Kidney (tissue), 14 donors: ENCODE data around the gene NRG3. TPM values are rescaled to one million over a fixed set of nuclear protein-coding genes. Genes with fewer than 3 reads are reported as not detected.

ENCODE experiments used
- DNase-seq, 5 donors: peaks; one replicate each; pipeline ENCODE4 v3.0.0-alpha.2; 2013 to 2020
- FAIRE-seq: peaks from 2 replicates; lab custom pipeline; 2012; peaks lifted over from hg19 to GRCh38; lab: Jason Lieb, UNC
- H3K27ac ChIP-seq, 2 donors: one replicate each; pipeline ENCODE4 v1.7.0; 2013; ENCODE audit warnings: low read depth in 2 of 2, low read length in 2 of 2, inconsistent platforms in 1 of 2
- H3K27me3 ChIP-seq: one replicate; pipeline ENCODE4 v1.7.1; 2013; ENCODE audit warnings: low read length, inconsistent platforms; ENCODE audit not compliant: control insufficient read depth, insufficient read depth
- H3K36me3 ChIP-seq, 3 donors: one replicate each; pipeline versions ENCODE4 v1.7.0 to v1.7.1; 2013; ENCODE audit warnings: low read length in 3 of 3, control low read depth in 1 of 3, inconsistent platforms in 1 of 3; ENCODE audit not compliant: insufficient read depth in 3 of 3, control insufficient read depth in 2 of 3
- H3K4me1 ChIP-seq, 3 donors: one replicate each; pipeline versions ENCODE4 v1.7.0 to v1.7.1; 2013; ENCODE audit warnings: low read length in 3 of 3, inconsistent platforms in 1 of 3, low read depth in 1 of 3; ENCODE audit not compliant: control insufficient read depth in 2 of 3, insufficient read depth in 2 of 3
- H3K4me3 ChIP-seq, 3 donors: one replicate each; pipeline versions ENCODE4 v1.7.0 to v1.8.1; 2013; ENCODE audit warnings: low read length in 3 of 3, control low read depth in 1 of 3, inconsistent platforms in 1 of 3
- H3K9ac ChIP-seq, 3 donors: one replicate each; pipeline versions ENCODE4 v1.7.0 to v1.7.1; 2013; ENCODE audit warnings: low read length in 3 of 3, control low read depth in 1 of 3, inconsistent platforms in 1 of 3
- H3K9me3 ChIP-seq, 3 donors: one replicate each; pipeline versions ENCODE4 v1.7.0 to v1.7.1; 2013; ENCODE audit warnings: low read length in 3 of 3, control low read depth in 1 of 3, inconsistent platforms in 1 of 3; ENCODE audit not compliant: control insufficient read depth in 2 of 3, insufficient read depth in 1 of 3
- CTCF ChIP-seq: IDR thresholded peaks from 3 replicates; pipeline ENCODE4 v1.5.1; 2012; ENCODE audit warnings: mild to moderate bottlenecking, moderate library complexity, borderline replicate concordance; ENCODE audit not compliant: insufficient read depth; ENCODE audit errors: extremely low read depth
- intact Hi-C: fragments of 100-400 bp; cut with DNase I; formaldehyde crosslinking; loops from one replicate; pipeline ENCODE4 v1.11.1; 2022
- polyA plus RNA-seq: library from polyadenylated mRNA; stranded (reverse); fragments of 350-450 nt; fragmentation: Illumina TruSeq; extraction: RNeasy Lipid Tissue Mini Kit (QIAGEN cat#74804); gene quantifications from one replicate; pipeline ENCODE4 v1.2.3, GENCODE V29; 2014; ENCODE audit warnings: low read depth, low replicate concordance; ENCODE audit not compliant: insufficient read depth
- total RNA-seq: library from RNA; stranded (reverse); fragmentation: NEBNext Ultra II Directional; extraction: Animal tissue kit (Norgen Biotek cat#: 25700); gene quantifications from one replicate; pipeline ENCODE4 v1.2.1, GENCODE V29; 2021
- donor health status: control.
- donor health status: control.
- donor health status: control.
- donor health status: control.
- donor health status: control.
- donor health status: DM: yes; HTN: yes; CAD: no.
- donor health status: Normal renal cell carcinoma (clear cell type).

The NRG3 gene
- total and polyA plus RNA-seq, 2 donors from 2014 or later = 0.62 to 5.4 TPM

GRCh38 chr10:81943583-81943982 is 68.6 kb downstream of the NRG3 start:
- Histone ChIP-seq H3K36me3 (no peaks in the 10 kb centered on the region), H3K9ac (no peak overlapping the region), H3K4me1 (no peaks in the 10 kb centered on the region), H3K27ac (no peak overlapping the region), H3K27me3 (no peaks in the 10 kb centered on the region), H3K4me3 (no peak overlapping the region), H3K9me3 (no peaks in the 10 kb centered on the region)
- no peak for FAIRE-seq
- intact Hi-C loops = no loop called here
- no peak for DNase-seq
- no peak for TF ChIP-seq CTCF

- Histone ChIP-seq H3K4me1 (no peaks in the 10 kb centered on the region), H3K36me3 (no peaks in the 10 kb centered on the region), H3K9ac (no peak overlapping the region), H3K4me3 (no peak overlapping the region), H3K9me3 (no peaks in the 10 kb centered on the region), H3K27ac (no peak overlapping the region), H3K27me3 (no peaks in the 10 kb centered on the region)
- DNase-seq = no peak
- intact Hi-C loops = no loop called here
- FAIRE-seq = no peak
- TF ChIP-seq CTCF = no peak
These were observed 69.6 kb downstream of the NRG3 start for GRCh38 chr10:81944609-81945008.

GRCh38 chr10:81949283-81949682 is 74.3 kb downstream of the NRG3 start:
- no peak for TF ChIP-seq CTCF
- no peak for FAIRE-seq
- no peaks in the 10 kb centered on the region for H3K4me1 ChIP-seq
- no peak for DNase-seq
- no peak overlapping the region for H3K27ac ChIP-seq
- no peak overlapping the region for H3K4me3 ChIP-seq
- no peak overlapping the region for H3K9ac ChIP-seq
- no peaks in the 10 kb centered on the region for H3K27me3 ChIP-seq
- intact Hi-C loops = no loop called here
- H3K9me3 ChIP-seq = no peaks in the 10 kb centered on the region
- no peaks in the 10 kb centered on the region for H3K36me3 ChIP-seq

GRCh38 chr10:81950358-81950757 is 75.4 kb downstream of the NRG3 start:
- no peak for DNase-seq
- Histone ChIP-seq H3K27ac (no peak overlapping the region), H3K9me3 (no peaks in the 10 kb centered on the region), H3K9ac (no peak overlapping the region), H3K27me3 (no peaks in the 10 kb centered on the region), H3K36me3 (no peaks in the 10 kb centered on the region), H3K4me3 (no peak overlapping the region), H3K4me1 (no peaks in the 10 kb centered on the region)
- FAIRE-seq = no peak
- no peak for TF ChIP-seq CTCF
- intact Hi-C loops = no loop called here
